Vagina (tissue), 2 donors: Measurements from ENCODE around the gene CTR9. TPM values are rescaled to one million over a fixed set of nuclear protein-coding genes. Genes with fewer than 3 reads are reported as not detected.
A peak's percentile ranks its signal among the peaks of the same experiment; 100 is the strongest.

ENCODE experiments used
- DNase-seq, 2 donors: peaks; one replicate each; pipeline ENCODE4 v3.0.0-alpha.2; 2017; ENCODE audit errors: extremely low spot score in 2 of 2
- H3K27ac ChIP-seq: fragments of 200-600 bp; sonication (generic); one replicate; pipeline ENCODE4 v1.5.1; 2019
- H3K27me3 ChIP-seq: fragments of 200-600 bp; sonication (generic); one replicate; pipeline ENCODE4 v1.5.1; 2019
- H3K36me3 ChIP-seq, 2 donors: fragments of 200-600 bp; sonication (generic); one replicate each; pipeline ENCODE4 v1.5.1; 2017 to 2019
- H3K4me1 ChIP-seq: fragments of 200-600 bp; sonication (generic); one replicate; pipeline ENCODE4 v1.5.1; 2019
- H3K4me3 ChIP-seq, 2 donors: fragments of 200-600 bp; sonication (generic); 1 replicate in 1 of 2; 2 replicates in 1 of 2; pipeline ENCODE4 v1.5.1; 2016 to 2019
- H3K9me3 ChIP-seq: fragments of 200-600 bp; sonication (generic); one replicate; pipeline ENCODE4 v1.5.1; 2019
- CTCF ChIP-seq, 3 experiments: fragments of 450-650 bp in 2 of 3; fragments of 200-600 bp in 1 of 3; sonication (generic) in 1 of 3; IDR thresholded peaks; one replicate each; pipeline ENCODE4 v1.5.1; 2017 to 2019; ENCODE audit warnings: antibody characterized with exemption in 3 of 3, mild to moderate bottlenecking in 2 of 3, moderate library complexity in 2 of 3
- POLR2A ChIP-seq, 2 donors: fragments of 450-650 bp; IDR thresholded peaks; one replicate each; pipeline ENCODE4 v1.6.1; 2017; ENCODE audit warnings: antibody characterized with exemption in 2 of 2, mild to moderate bottlenecking in 2 of 2, moderate library complexity in 2 of 2
- POLR2AphosphoS5 ChIP-seq, 2 donors: sonication (generic); formaldehyde crosslinking; IDR thresholded peaks; one replicate each; pipeline ENCODE4 v1.9.0; 2017; ENCODE audit warnings: antibody characterized with exemption in 2 of 2, mild to moderate bottlenecking in 2 of 2, low read depth in 1 of 2; ENCODE audit not compliant: insufficient read depth in 1 of 2
- intact Hi-C: fragments of 100-400 bp; cut with DNase I; formaldehyde crosslinking; loops from one replicate; pipeline ENCODE4 v1.15.1; 2023
- total RNA-seq: library from RNA; depleted of rRNA; stranded (reverse); fragments of >200 nt; gene quantifications from one replicate; pipeline ENCODE4 v1.2.3, GENCODE V29; 2016

The CTR9 gene
- total RNA-seq, 1 donor from 2014 or later, result 20.6 TPM

- no peak for DNase-seq
- Histone ChIP-seq H3K4me1 (peaks cover 31% of the 10 kb centered on the region), H3K27me3 (no peaks in the 10 kb centered on the region), H3K36me3 (no peaks in the 10 kb centered on the region), H3K27ac (no peak overlapping the region), H3K9me3 (no peaks in the 10 kb centered on the region), H3K4me3 (no peak overlapping the region)
- TF ChIP-seq CTCF (IDR thresholded peaks at IDR 0.05), result no peak
- TF ChIP-seq POLR2AphosphoS5 (IDR thresholded peaks at IDR 0.05; ENCODE audit: insufficient read depth in 1 of 2, low read depth in 1 of 2), result no peak
- TF ChIP-seq POLR2A (IDR thresholded peaks at IDR 0.05), result no peak
- intact Hi-C loops, result loop anchor here (10.0 kb wide), 2 partner anchors 105 to 165 kb away; partner anchors contain the start of gene LYVE1
Observed at GRCh38 chr11:10730151-10730550, 20.9 kb upstream of the CTR9 start.

DNA sequence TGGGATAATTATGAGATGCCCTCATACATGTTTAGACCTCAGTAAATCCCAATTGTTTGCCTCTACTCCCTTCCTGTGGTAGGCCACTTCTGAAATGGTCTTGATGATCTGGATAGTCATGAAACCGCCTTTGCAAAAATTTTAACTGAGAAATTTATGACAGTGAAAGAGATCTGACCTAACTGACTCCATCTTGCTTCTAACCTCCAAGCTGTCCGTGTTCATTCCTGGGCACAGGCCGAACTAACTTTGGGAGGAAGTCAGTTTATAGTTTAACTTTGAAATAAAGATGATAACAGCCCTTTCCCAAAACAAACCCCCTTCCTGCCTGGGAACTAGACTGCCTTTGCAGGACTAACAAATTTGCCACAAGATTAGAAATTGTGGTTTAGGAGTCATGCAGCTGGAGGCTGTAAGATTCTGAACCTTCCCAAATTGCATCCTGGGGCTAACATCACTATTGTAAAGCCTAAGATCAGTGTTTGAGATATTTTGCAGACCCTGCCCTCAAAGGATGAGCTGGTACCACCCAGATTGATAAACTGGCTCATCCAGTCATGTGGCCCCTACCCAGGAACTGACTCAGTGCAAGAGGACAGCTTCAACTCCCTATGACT, 19.9 kb upstream of the CTR9 start:
- H3K27me3 ChIP-seq, result no peaks in the 10 kb centered on the region
- H3K9me3 ChIP-seq, result no peaks in the 10 kb centered on the region
- TF ChIP-seq CTCF (IDR thresholded peaks at IDR 0.05) (no peak), POLR2A (IDR thresholded peaks at IDR 0.05) (no peak), POLR2AphosphoS5 (IDR thresholded peaks at IDR 0.05; ENCODE audit: insufficient read depth in 1 of 2, low read depth in 1 of 2) (no peak)
- DNase-seq, result no peak
- H3K4me3 ChIP-seq, result no peak overlapping the region
- intact Hi-C loops, result loop anchor here (10.0 kb wide), 2 partner anchors 106 to 166 kb away; partner anchors contain the start of gene LYVE1
- H3K27ac ChIP-seq, result no peak overlapping the region
- no peaks in the 10 kb centered on the region for H3K36me3 ChIP-seq
- H3K4me1 ChIP-seq, result peaks cover 41% of the 10 kb centered on the region

DNA sequence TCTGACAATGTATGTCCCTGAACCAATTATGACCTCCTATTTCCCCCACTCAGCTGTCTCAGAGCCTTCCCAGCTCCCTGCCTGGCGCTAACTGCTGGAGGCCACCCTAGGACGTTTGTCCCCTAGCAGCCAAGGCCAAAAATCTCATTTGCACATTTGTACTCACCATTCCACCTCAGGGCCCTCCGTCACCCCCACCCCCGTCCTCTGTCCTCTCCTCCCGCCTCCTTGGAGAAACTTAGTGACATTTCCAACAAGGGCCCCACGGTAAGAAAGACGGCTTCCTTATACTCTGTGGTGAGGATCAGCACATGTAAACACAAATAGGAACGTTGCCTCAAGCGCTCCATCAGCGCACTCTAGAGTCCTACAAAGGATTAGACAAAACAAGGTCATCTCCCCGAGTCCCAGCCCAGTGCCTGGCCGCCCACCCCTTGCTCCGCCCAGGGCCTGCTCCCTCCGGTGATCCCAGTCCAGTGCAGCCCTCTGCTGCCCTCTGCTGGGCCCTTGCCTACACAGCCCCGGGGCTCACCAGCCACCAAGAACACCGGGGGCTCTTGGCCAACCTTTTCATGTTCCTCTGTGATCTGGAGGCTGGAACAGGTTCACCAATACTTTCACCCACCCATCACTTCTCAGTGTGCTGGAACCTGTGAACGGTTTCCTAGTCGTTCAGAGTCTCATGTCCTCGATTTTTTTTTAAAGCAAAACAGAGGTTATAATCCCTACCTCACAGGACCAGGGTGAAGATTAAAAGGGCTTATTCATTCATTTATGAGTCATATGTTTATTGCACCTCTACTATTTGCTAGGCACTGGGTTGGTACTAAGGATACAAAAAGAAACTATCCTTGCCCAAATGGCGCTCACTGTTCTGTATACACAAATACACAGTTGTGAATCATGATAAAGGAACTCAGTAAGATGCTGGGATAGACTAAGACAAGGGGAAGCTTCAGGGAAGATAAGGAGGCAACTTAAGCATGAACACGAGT, 15.3 kb upstream of the CTR9 start:
- no peaks in the 10 kb centered on the region for H3K36me3 ChIP-seq
- H3K4me1 ChIP-seq, result peaks cover 14% of the 10 kb centered on the region
- DNase-seq, result peak in 1 of 2 donors; percentile 95
- no peak overlapping the region for H3K4me3 ChIP-seq
- TF ChIP-seq POLR2A (IDR thresholded peaks at IDR 0.05) (no peak), CTCF (IDR thresholded peaks at IDR 0.05) (peak; percentile 98 to 99 (median 99)), POLR2AphosphoS5 (IDR thresholded peaks at IDR 0.05; ENCODE audit: insufficient read depth in 1 of 2, low read depth in 1 of 2) (peak; percentile 73 to 77)
- no peaks in the 10 kb centered on the region for H3K9me3 ChIP-seq
- no peaks in the 10 kb centered on the region for H3K27me3 ChIP-seq
- H3K27ac ChIP-seq, result peak overlapping the region; percentile 68
- intact Hi-C loops, result loop anchor here (1.0 to 10.0 kb wide), 3 partner anchors 111 to 329 kb away; partner anchors contain the start of gene LYVE1

DNA sequence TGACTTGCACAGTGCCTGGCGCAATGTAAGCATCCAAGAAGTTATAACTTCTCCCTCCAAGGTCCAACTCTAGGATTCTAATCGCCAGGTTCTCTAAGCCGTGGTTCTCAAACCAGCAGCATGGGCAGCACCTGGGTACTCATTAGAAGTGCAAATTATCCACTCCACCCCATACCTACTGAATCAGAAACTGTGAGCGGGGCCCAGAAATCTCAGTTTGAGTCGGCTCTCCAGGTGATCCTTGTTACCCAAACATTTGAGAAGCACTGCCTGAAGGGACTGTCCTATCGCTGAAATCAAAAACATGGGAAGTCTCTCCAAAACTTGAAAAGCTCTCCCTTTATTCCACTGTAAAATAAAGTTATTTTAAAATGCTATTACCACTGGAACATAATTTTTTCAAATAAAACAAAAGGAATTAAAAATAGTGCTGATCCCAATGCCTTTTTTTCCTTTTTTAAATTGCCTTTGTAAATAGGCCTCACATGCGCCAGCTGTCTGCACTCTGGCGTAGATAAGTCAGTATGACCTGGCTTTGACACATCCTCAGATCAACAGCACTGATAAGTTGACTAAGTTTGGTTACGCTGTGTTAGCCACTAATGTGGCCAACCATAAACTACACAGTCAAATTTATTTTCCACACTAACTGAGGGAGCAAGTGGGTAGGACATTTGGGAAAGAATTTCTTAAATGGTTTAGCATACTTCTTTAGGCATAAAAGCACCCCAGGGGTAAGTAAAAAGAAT, 8.4 kb upstream of the CTR9 start:
- Histone ChIP-seq H3K9me3 (no peaks in the 10 kb centered on the region), H3K27me3 (no peaks in the 10 kb centered on the region), H3K27ac (peak overlapping the region; percentile 64), H3K4me3 (no peak overlapping the region), H3K4me1 (peaks cover 23% of the 10 kb centered on the region), H3K36me3 (no peaks in the 10 kb centered on the region)
- intact Hi-C loops, result no loop called here
- TF ChIP-seq CTCF (IDR thresholded peaks at IDR 0.05) (no peak), POLR2AphosphoS5 (IDR thresholded peaks at IDR 0.05; ENCODE audit: insufficient read depth in 1 of 2, low read depth in 1 of 2) (peak in 1 of 2 donors; percentile 17), POLR2A (IDR thresholded peaks at IDR 0.05) (no peak)
- no peak for DNase-seq
